GM19395 (cell line): ENCODE data around the gene TP63.
"Not testable (repeated sequence)": the region's sequence is repeated elsewhere in the genome, so short reads cannot be mapped to it uniquely, and the experiment has no call there.

Experiments used
- ATAC-seq: cut with Tn5 transposase; IDR thresholded peaks from one replicate; pipeline ENCODE4 v1.9.1; 2021; ENCODE audit warnings: mild to moderate bottlenecking, moderate library complexity; ENCODE audit not compliant: unreplicated experiment

TP63 gene

GRCh38 chr3:189720736-189721417 is 89.7 kb downstream of the TP63 start:
- ATAC-seq: no peak

DNA sequence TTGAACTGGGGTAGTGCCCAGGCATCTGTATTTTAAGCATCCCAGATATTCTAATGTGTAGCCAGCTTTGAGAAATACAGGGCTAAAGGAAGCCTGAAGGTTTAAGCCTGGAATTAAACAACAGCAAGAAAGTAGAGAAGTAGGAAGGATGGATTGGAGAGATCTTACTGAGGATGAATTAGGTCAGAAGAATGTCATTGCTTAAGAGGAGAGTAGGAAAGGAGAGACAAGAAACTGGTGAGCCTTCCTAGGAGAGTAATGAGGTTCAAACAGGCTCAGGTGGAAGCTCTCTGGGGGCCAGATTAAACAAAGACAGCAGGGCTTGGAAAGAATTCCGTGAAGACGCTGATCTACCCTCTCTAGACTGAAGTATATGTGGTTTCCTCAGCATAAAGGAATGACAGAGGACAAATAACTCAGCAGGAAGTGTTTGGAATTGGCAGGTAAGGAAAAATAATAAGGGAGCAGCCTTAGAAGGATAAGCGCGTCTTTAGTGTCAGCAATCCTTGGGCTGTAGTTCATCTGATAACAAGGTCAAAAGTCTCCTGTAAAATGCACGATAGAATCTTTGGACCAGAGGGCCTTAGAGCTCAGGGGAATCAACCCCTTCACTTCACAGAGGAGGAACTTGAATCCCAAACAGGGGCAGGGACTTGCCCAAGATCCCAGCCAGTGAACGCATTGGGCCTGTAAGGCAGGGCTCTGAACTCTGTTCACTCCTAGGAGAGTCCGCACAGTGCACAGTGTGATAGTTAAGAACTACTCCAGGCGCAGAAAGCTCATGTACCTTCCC is 90.9 kb downstream of the TP63 start:
- ATAC-seq: no peak

DNA sequence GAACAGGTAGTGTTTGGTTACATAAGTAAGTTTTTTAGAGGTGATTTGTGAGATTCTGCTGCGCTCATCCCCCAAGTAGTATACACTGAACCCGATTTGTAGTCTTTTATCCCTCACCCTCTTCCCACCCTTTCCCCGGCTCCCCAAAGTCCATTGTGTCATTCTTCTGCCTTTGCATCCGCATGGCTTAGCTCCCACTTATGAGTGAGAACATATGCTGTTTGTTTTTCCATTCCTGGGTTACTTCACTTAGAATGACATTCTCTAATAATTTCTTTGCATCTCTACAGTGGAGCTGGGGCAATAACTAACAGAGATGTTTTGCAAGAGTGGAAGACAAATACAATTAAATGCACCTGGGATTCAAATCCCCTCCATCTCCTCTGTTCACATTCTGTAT is 93.2 kb downstream of the TP63 start:
- no peak for ATAC-seq

DNA sequence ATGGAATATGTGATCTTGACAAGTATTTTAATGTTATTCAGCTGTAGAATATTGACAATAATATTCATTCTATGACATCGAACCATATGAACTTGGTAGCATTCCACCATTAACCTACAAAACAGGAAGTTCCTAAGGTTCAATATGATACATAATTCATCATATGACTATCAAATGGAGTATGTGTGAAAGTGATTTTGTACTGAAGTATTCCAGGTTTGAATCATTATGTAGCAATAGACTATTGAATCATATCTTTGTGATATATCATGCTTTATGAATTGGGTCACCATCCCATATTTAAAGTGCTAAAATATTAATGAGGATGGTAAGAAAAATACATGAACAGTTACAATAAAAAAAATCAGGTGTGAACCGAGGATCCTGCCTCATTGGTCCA is 95.1 kb downstream of the TP63 start:
- ATAC-seq: no peak

DNA sequence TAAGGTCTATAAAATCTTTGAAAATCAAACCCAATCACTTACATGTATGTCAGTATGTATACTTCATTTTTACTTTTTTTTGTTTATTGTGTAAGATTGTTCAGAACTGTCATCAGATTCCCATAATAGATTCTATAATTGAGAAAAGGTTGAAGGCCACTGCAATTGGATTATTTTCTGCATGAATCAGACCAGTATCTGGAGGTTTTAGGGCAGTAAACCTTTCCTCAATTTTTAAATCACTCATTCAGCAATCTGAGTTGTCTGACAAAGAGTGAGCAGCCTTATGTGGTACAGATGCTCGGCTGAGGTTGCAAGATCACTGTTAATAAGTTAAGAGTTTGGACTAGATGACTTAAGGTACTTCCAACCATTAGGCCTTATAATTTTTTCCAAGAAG is 96.0 kb downstream of the TP63 start:
- ATAC-seq: no peak

DNA sequence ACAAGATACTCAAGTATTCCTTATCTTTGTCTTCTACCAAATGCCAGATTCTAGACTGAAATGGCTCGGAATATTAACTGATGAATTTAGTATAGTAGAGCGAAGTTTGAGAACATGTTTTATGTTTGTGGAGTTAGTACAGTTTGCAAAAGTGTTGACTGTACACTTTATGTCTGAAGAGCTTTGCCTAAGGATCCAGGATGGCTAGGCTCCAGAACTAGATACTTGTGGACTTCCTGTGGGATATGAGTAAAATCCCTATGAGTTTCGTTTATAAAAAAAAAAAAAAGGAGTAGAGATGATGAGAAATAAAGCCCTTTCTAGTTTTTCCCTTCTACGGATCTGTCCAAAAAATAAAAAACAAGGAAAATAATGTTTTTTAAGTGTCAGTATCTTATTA is 96.7 kb downstream of the TP63 start:
- no peak for ATAC-seq

GRCh38 chr3:189728915-189729314 is 97.7 kb downstream of the TP63 start:
- no peak for ATAC-seq

GRCh38 chr3:189734061-189734460 is 102.9 kb downstream of the TP63 start:
- ATAC-seq: no peak

DNA sequence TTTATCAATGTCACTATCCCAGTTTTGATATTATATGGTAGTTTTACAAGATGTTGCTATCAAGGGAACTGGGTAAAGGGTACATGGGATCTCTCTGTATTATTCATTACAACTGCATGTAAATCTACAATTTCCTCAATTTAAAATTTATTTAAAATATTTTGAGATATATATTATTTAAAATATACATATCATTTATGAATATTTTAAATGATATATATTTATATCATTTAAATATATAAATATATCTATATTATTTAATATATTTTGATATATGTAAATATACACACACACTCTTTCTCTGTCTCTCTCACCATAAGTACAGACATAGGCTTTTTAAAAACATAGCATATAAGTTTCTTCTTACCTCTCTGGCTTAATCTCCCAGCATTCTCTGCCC is 104.7 kb downstream of the TP63 start:
- no peak for ATAC-seq

GRCh38 chr3:189737071-189737470 is 105.9 kb downstream of the TP63 start:
- no peak for ATAC-seq

GRCh38 chr3:189737619-189738018 is 106.4 kb downstream of the TP63 start:
- no peak for ATAC-seq

- ATAC-seq: no peak
Observed at GRCh38 chr3:189739378-189739777, 108.2 kb downstream of the TP63 start.

GRCh38 chr3:189740156-189740555 is 109.0 kb downstream of the TP63 start:
- no peak for ATAC-seq

- ATAC-seq: no peak
Observed at GRCh38 chr3:189744235-189744634, 113.0 kb downstream of the TP63 start.

GRCh38 chr3:189745622-189746021 is 114.4 kb downstream of the TP63 start:
- ATAC-seq: no peak

DNA sequence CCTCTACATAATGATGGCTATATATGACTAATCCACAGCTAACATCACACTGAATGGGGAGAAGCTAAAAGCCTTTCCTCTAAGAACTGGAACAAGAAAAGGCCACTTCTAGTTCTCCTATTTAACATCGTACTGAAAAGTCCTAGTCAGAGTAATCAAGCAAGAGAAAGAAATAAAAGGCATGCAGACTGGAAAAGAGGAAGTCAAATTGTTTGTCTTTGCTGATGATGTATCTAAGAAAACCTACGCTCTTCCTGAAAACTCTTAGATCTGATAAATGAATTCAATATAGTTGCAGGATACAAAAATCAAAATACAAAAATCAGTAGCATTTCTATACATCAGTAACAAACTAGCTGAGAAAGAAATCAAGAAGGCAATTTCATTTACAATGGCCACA is 116.9 kb downstream of the TP63 start:
- ATAC-seq: no peak

DNA sequence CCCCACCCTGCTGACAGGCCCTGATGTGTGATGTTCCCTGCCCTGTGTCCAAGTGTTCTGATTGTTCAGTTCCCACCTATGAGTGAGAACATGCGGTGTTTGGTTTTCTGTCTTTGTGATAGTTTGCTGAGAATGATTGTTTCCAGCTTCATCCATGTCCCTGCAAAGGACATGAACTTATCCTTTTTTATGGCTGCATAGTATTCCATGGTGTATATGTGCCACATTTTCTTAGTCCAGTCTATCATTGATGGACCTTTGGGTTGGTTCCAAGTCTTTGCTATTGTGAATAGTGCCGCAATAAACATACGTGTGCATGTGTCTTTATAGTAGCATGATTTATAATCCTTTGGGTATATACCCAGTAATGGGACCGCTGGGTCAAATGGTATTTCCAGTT is 119.8 kb downstream of the TP63 start:
- not testable (repeated sequence) for ATAC-seq

DNA sequence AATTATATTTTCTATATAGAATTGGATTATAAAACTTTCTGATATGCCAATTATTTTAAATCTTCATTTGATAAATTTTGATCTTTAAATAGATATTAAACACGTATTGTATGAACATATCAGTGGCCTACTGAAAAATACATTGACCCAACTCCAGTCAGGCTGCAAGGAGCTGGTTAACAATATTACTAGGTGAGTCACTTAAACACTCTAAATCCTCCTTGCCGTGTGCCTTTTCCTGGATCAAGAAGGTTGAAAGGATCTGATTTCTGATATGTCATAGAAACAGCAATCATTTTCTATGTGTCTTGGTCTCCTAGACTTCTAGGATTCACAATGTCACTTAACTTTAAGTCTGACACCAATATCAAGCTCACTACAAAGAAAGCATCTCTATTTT is 123.2 kb downstream of the TP63 start:
- no peak for ATAC-seq

DNA sequence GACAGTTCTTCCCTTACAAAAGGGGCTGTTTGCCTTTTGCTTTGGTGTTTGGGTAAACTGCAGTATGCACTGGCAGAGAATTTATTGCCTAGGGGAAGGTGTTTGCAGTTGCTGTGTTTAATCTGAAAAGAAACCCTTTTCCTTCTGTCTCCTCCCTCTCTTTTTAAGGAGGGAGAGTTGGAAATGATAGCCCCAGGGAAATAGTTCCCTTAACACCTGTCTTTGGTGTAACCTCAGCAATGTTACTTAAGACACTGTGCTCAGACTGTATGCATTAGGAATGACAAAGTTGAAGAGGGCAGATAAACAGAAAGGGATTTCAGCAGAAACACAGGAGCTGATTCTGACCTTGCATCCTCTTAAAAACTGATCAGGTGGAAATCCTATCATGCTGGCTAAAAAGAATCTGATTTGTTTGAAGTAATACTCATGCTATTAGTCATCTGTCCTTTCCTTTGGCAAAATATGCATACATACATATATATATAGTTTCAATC is 125.4 kb downstream of the TP63 start:
- peak; percentile 70 for ATAC-seq

DNA sequence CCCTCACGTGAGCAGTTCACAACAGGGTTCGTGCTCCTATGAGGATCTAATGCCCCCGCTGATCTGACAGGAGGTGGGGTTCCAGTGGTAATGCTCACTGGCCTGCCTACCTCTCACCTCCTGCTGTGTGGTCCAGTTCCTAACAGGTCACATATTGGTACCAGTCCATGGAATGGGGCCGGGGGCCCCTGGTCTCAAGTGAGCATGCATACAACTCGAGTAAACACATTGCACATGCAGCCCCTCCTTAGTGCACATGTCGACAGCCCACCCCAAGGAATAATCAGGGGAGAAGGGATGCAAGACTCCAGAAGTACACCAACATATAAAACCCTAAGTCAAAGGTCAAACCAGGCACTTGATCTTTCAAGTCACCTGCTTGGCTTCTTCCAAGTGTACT is 127.0 kb downstream of the TP63 start:
- ATAC-seq: no peak

GRCh38 chr3:189766416-189766815 is 135.2 kb downstream of the TP63 start:
- no peak for ATAC-seq

DNA sequence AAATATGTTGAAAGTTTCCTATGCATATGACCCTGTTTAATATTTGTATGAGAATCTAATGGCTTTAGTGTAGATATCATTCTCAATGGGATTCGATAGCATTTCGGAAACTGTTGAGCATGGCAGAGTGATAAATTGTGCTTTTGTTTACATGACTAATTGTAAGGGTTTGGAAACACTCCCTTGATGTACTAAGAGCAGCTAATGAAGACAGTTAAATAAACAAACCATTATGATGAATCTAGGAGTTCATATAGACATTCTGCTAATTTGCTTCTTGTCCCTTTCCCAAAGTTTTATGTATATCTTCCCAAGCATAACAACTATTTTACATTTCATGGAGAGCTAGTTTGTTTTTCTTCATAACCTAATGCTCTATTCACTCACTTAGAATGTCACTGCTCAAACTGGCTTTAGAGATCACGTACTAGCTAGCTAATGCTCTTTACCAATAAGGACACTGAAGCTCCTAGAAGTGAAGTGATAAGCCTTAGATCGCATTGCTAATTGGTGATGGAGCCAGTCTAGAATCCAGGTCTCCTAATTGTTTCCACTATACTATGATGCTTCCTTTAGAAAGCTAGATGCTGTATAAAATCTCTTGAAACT is 140.8 kb downstream of the TP63 start:
- no peak for ATAC-seq
